PC-3 (cell line): ENCODE data around the gene ARL6IP4.

ENCODE experiments used
- EZH2 ChIP-seq: fragments of 300-600 bp; sonication (generic); IDR thresholded peaks from one replicate; pipeline ENCODE4 v1.6.1; 2017; ENCODE audit warnings: antibody characterized with exemption, mild to moderate bottlenecking, low read length; ENCODE audit not compliant: unreplicated experiment
- EZH2phosphoT487 ChIP-seq: fragments of 300-600 bp; sonication (generic); IDR thresholded peaks from 2 replicates; pipeline ENCODE4 v1.6.1; 2018; ENCODE audit warnings: mild to moderate bottlenecking, antibody characterized with exemption, low read length, borderline replicate concordance
- TF ChIP-seq, protein P1 (sequence below): fragments of 300-600 bp; sonication (generic); conservative IDR thresholded peaks from 2 replicates; pipeline ENCODE4 v1.5.1; 2017; ENCODE audit warnings: antibody characterized with exemption, low read depth, mild to moderate bottlenecking, low read length

DNA sequence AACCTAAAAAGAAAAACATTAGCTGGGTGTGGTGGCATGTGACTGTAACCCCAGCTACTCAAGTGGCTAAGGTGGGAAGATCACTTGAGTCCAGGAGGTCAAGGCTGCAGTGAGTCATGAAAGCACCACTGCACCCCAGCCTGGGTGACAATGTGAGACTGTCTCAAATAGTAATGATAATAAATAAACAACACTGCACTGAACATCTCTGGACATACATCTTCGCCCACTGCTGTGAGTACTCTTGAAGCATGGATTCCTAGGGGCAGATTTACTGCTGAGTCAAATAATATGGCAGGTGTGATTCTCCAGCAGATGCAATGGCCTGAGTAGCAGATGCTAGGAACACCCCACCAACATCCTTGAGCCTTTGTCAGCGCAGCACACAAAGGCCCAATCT is 37.8 kb upstream of the ARL6IP4 start:
- TF ChIP-seq, protein P1, sequence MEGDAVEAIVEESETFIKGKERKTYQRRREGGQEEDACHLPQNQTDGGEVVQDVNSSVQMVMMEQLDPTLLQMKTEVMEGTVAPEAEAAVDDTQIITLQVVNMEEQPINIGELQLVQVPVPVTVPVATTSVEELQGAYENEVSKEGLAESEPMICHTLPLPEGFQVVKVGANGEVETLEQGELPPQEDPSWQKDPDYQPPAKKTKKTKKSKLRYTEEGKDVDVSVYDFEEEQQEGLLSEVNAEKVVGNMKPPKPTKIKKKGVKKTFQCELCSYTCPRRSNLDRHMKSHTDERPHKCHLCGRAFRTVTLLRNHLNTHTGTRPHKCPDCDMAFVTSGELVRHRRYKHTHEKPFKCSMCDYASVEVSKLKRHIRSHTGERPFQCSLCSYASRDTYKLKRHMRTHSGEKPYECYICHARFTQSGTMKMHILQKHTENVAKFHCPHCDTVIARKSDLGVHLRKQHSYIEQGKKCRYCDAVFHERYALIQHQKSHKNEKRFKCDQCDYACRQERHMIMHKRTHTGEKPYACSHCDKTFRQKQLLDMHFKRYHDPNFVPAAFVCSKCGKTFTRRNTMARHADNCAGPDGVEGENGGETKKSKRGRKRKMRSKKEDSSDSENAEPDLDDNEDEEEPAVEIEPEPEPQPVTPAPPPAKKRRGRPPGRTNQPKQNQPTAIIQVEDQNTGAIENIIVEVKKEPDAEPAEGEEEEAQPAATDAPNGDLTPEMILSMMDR: no peak
- TF ChIP-seq EZH2 (no peak), EZH2phosphoT487 (no peak)
